ENCODE measurements around the gene RCBTB1. TPM values are rescaled to one million over a fixed set of nuclear protein-coding genes. Genes with fewer than 3 reads are reported as not detected.
"Not testable (repeated sequence)": the region's sequence is repeated elsewhere in the genome, so short reads cannot be mapped to it uniquely, and the experiment has no call there.

Gene RCBTB1
- total and polyA plus RNA-seq, 12 donors: 6.1 to 23.5 (median 18.2) TPM

DNA sequence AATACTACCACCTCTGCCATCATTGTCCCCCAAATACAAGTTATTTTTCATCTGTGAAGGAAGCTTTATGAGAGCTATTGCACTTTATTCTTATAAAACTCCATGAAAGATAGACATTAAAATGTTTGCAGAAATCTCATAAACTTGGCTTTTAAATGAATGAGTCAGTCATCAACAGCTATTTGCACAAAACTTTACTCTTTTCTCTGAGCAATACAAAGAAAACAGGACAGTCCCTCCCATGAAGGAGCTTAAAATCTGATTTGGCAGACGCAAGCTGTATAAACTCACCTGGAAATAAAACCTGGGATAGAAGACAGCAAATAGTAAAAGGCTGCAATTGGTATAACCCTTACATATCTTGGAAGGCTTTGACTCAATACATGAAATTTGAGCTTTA, 16.6 kb upstream of the RCBTB1 start:
- no peaks in the 10 kb centered on the region for H3K9me3 ChIP-seq
- no peak overlapping the region for H3K27ac ChIP-seq
- intact Hi-C loops (cut with DNase I): loop anchor here in 2 of 10 donors (10.0 kb wide), 2 partner anchors 67 to 107 kb away; partner anchors contain the start of gene PHF11 (in 1 of the 2)
- TF ChIP-seq, protein P1, sequence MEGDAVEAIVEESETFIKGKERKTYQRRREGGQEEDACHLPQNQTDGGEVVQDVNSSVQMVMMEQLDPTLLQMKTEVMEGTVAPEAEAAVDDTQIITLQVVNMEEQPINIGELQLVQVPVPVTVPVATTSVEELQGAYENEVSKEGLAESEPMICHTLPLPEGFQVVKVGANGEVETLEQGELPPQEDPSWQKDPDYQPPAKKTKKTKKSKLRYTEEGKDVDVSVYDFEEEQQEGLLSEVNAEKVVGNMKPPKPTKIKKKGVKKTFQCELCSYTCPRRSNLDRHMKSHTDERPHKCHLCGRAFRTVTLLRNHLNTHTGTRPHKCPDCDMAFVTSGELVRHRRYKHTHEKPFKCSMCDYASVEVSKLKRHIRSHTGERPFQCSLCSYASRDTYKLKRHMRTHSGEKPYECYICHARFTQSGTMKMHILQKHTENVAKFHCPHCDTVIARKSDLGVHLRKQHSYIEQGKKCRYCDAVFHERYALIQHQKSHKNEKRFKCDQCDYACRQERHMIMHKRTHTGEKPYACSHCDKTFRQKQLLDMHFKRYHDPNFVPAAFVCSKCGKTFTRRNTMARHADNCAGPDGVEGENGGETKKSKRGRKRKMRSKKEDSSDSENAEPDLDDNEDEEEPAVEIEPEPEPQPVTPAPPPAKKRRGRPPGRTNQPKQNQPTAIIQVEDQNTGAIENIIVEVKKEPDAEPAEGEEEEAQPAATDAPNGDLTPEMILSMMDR (IDR thresholded peaks at IDR 0.05): no peak
- DNase-seq: no peak
- no peak overlapping the region for H3K4me3 ChIP-seq
- H3K27me3 ChIP-seq: no peaks in the 10 kb centered on the region
- H3K36me3 ChIP-seq: no peaks in the 10 kb centered on the region
- ATAC-seq: no peak
- peaks cover 0 to 3% (median 0%) of the 10 kb centered on the region in 9 donors for H3K4me1 ChIP-seq
- 85 to 92% methylated on average over 1 of the region's 1 CpG for WGBS, 2 donors

DNA sequence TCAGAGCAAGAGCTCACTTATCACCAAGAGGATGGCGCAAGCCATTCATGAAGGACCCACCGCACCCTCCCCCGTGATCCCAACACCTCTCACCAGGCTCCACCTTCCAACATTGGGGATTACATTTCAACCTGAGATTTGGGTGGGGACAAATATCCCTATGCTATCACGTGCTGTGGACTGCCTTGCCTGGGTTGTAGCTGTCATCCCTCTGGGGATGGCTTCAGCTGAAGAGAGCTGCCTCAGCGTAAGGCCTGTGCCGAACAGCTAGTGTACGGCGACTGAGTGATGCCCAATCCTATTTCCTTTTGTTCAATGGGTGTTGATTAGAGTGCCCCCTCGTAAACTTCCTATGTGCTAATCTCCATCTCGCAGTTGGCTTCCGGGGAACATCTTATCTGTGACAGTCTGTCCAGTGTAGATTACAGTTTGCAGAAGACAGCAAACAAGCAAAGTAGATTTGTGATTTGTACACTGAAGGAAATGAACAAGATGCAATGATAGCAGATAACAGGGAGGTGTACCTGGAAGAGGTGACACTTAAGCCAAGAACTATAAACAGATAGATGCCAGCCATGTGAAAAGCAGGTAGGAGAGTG, 11.8 kb upstream of the RCBTB1 start:
- no peak overlapping the region for H3K27ac ChIP-seq
- 68 to 77% methylated on average over 11 of the region's 11 CpGs for WGBS, 2 donors
- H3K27me3 ChIP-seq: no peaks in the 10 kb centered on the region
- no peaks in the 10 kb centered on the region for H3K36me3 ChIP-seq
- no peaks in the 10 kb centered on the region for H3K4me1 ChIP-seq
- DNase-seq (no peak), ATAC-seq (no peak)
- TF ChIP-seq, protein P1 (IDR thresholded peaks at IDR 0.05): no peak
- intact Hi-C loops (cut with DNase I): no loop called here
- H3K4me3 ChIP-seq: no peak overlapping the region
- H3K9me3 ChIP-seq: no peaks in the 10 kb centered on the region

GRCh38 chr13:49596221-49596620, 10.9 kb upstream of the RCBTB1 start:
- Histone ChIP-seq H3K4me1 (no peaks in the 10 kb centered on the region), H3K4me3 (no peak overlapping the region), H3K9me3 (no peaks in the 10 kb centered on the region), H3K27me3 (no peaks in the 10 kb centered on the region), H3K36me3 (no peaks in the 10 kb centered on the region), H3K27ac (no peak overlapping the region)
- intact Hi-C loops (cut with DNase I): no loop called here
- TF ChIP-seq, protein P1 (IDR thresholded peaks at IDR 0.05): no peak
- DNase-seq (no peak), ATAC-seq (no peak)
- 40 to 80% methylated on average over 2 of the region's 2 CpGs for WGBS, 2 donors

GRCh38 chr13:49594576-49594975, 9.2 kb upstream of the RCBTB1 start:
- TF ChIP-seq, protein P1 (IDR thresholded peaks at IDR 0.05): no peak
- no peaks in the 10 kb centered on the region for H3K27me3 ChIP-seq
- no peaks in the 10 kb centered on the region for H3K36me3 ChIP-seq
- ATAC-seq (no peak), DNase-seq (no peak)
- intact Hi-C loops (cut with DNase I): no loop called here
- H3K4me3 ChIP-seq: no peak overlapping the region
- no peak overlapping the region for H3K27ac ChIP-seq
- no peaks in the 10 kb centered on the region for H3K9me3 ChIP-seq
- H3K4me1 ChIP-seq: no peaks in the 10 kb centered on the region

GRCh38 chr13:49593876-49594275, 8.5 kb upstream of the RCBTB1 start:
- H3K4me1 ChIP-seq; H3K36me3 ChIP-seq; ATAC-seq; H3K27me3 ChIP-seq; H3K27ac ChIP-seq; H3K9me3 ChIP-seq; DNase-seq; intact Hi-C loops (cut with DNase I); H3K4me3 ChIP-seq: not testable (repeated sequence)
- WGBS, 2 donors: 63 to 89% methylated on average over 3 of the region's 4 CpGs

- 78 to 83% methylated on average over 3 of the region's 3 CpGs for WGBS, 2 donors
- intact Hi-C loops (cut with DNase I): not testable (repeated sequence)
These were observed 5.4 kb upstream of the RCBTB1 start for GRCh38 chr13:49590714-49591113.

More at GRCh38 chr13:49590714-49591113, 5.4 kb upstream of the RCBTB1 start:
- not testable (repeated sequence) for H3K27ac ChIP-seq, H3K36me3 ChIP-seq, DNase-seq, H3K4me3 ChIP-seq, H3K9me3 ChIP-seq, H3K27me3 ChIP-seq, H3K4me1 ChIP-seq, ATAC-seq

Measured in heart right ventricle (tissue), 16 donors.